Activated CD4-positive, alpha-beta T cell treated with anti-CD3 and anti-CD28 coated beads for 48 hours (primary cell): ENCODE measurements around the gene GPX7.
"Not testable (repeated sequence)": the region's sequence is repeated elsewhere in the genome, so short reads cannot be mapped to it uniquely, and the experiment has no call there.

ENCODE experiments used
- DNase-seq: peaks from one replicate; pipeline ENCODE4 v3.0.0-alpha.2; 2020

The GPX7 gene

GRCh38 chr1:52601991-52602855, at the start of gene GPX7:
Gene GPX7 (plus strand): TSS chr1:52602371. CDS start chr1:52602410, 39 bp downstream.
- peak; percentile 66 for DNase-seq

- peak; percentile 86 for DNase-seq
Measured at GRCh38 chr1:52552505-52553361, 49.4 kb upstream of the GPX7 start, which contains the start of gene TUT4. Gene TUT4 (minus strand): TSS chr1:52553092. CDS start chr1:52526280, 26,812 bp downstream.

DNA sequence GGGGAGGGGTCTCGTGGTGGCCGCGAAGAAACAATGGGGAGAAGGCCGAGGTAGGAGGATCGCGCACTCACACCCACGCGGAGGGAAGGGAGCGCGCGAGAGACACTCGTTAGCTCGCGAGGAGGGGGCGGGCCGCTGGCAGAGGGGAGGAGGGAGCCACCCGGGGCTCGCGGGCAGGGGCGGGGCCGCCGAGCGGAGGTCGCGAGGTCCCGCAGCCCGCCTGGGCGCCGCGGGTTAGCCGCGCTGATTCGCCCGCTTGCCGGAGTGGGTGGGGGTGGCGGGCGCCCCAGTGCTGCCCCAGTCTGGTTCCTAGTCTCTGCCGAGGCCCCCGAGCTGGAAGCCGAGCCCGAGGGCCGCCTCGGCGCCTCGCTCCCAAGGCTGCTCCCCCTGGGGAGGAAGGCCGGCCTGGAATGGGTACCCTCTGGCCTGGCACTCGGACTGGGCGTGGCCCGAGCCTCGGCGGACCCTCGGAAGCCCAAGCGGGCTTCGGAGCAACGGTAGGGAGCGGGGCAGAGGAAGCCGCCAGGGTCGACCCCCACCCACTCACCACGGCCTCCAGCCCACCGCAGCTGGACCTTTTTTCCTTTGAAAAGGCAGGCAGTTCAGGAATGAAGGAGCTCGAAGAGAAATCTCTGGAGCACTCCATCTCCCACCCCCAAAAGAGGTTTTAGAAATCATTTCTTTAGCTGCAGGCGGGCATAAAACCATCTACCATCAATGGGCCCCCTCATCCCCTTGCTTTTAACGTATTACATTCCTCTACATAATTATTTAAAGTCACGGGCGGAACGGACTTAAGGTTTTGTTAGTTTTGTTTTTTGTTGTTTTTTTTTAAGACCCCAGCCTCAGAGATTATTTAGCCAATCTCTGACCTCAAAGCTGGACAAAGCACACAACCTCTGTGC, 48.6 kb upstream of the GPX7 start:
- peak; percentile 94 for DNase-seq

- no peak for DNase-seq
Measured at GRCh38 chr1:52554267-52554640, 47.9 kb upstream of the GPX7 start.

GRCh38 chr1:52554756-52555155, 47.4 kb upstream of the GPX7 start:
- no peak for DNase-seq

- no peak for DNase-seq
Measured at GRCh38 chr1:52556641-52557360, 45.4 kb upstream of the GPX7 start.

GRCh38 chr1:52558941-52559340, 43.2 kb upstream of the GPX7 start:
- DNase-seq, result no peak

GRCh38 chr1:52559875-52560274, 42.3 kb upstream of the GPX7 start:
- DNase-seq, result no peak

DNA sequence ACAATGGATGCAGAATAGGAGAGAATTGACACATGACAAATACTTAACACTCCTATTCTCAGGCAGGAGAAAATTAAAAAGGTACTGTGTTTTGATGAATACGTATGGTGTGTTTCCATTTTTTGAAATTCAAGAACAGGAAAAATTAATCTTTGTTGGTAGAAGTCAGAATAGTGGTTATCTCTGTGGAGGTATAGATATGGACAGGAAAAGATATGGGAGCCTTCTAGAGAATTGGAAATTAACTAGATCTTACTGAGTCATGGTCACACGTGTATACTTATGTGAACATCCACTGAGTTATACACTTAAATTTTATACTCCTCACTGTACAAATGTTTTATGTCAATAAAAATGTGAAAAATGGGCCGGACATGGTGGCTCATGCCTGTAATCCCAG, 39.4 kb upstream of the GPX7 start:
- DNase-seq, result no peak

- DNase-seq, result no peak
Measured at GRCh38 chr1:52567943-52568342, 34.2 kb upstream of the GPX7 start.

- no peak for DNase-seq
Measured at GRCh38 chr1:52569449-52570210, 32.5 kb upstream of the GPX7 start.

DNA sequence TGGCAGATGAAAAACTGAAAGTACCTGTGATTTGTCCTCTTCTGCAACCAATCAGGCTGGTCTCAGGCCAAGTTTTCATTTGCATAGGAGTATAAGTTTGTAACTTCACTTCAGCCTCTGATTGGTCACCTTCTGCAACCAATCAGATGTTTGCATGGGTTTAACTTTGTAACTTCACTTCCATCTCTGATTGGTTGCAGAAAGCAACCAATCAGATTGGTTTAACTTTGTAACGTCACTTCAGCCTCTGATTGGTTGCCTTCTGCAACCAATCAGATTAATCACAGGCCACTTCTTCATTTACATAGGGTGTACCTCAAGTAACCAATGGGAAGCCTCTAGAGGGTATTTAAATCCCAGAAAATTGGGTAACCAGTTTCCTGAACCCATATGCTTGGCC, 30.4 kb upstream of the GPX7 start:
- DNase-seq, result peak; percentile 11

DNA sequence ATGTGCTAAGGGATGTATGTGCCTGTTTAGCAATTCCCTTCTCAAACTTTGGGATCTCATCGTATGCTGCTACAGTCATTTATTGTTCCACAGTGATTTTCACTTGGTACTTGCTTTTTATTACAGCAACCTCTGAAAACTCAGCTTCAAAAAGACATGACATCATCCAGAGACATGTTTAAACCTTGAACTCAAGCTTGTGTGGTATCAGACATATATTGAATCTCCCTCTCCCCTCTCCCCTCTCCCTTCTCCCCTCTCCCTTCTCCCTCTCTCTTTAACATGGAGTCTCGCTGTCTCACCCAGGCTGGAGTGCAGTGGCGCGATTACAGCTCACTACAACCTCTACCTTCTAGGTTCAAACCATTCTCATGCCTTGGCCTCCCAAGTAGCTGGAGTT, 29.8 kb upstream of the GPX7 start:
- DNase-seq, result no peak

- no peak for DNase-seq
Measured at GRCh38 chr1:52574594-52574993, 27.6 kb upstream of the GPX7 start.

GRCh38 chr1:52576074-52576473, 26.1 kb upstream of the GPX7 start:
- no peak for DNase-seq

- DNase-seq, result not testable (repeated sequence)
Measured at GRCh38 chr1:52578066-52578465, 24.1 kb upstream of the GPX7 start.

GRCh38 chr1:52579415-52579814, 22.8 kb upstream of the GPX7 start:
- no peak for DNase-seq

DNA sequence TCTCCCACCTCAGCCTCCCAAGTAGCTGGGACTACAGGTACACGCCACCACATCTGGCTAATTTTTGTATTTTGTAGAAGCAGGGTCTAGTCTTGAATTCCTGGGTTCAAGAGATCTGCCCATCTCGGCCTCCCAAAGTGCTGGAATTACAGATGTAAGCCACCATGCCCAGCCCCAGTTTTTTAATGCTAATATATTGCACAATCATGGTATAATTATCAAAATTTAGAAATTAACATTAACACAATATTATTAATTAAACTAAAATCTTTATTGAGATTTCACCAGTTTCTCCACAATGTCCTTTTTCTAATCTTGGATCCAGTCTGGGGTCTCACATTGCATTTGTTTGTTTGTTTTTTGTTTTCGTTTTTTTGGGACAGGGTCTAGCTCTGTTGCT, 21.9 kb upstream of the GPX7 start:
- no peak for DNase-seq

DNA sequence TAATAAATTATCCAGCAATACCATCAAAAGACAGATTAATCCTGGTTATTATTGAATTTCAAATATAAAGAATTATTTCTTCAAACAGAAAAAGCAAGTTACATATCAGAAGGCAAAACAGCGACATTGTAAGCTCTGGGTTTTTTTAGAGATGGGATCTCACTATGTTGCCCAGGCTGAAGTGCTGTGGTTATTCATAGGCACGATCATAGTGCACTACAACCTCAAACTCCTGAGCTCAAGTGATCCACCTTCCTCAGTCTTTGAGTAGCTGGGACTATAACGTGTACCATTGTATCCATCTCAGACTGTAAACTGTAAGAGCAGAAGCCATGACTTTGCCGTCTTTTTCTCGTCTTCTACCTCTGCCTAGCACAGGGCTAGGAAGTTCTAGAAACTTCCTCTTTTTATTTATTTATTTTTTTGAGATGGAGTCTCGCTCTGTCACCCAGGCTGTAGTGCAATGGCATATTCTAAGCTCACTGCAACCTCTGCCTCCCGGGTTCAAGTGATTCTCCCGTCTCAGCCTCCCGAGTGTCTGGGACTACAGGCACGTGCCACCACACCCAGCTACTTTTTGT, 20.0 kb upstream of the GPX7 start:
- no peak for DNase-seq

GRCh38 chr1:52585474-52585873, 16.7 kb upstream of the GPX7 start:
- DNase-seq, result no peak

DNA sequence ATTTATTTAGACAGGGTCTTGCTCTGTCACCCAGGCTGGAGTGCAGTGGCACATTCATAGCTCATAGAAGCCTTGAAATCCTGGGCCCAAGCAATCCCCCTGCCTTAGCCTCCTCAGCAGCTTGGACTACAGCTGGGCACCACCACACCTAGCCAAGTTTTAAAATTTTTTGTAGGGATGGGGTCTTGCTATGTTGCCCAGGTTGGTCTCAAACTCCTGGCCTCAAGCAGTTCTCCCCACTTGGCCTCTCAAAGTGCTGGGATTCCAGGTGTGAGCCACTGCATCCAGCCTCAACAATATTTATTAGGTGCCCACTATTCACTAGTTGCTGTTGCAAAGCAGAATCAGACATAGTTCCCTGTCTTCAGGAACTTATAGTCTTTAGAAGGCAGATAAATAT, 14.1 kb upstream of the GPX7 start:
- DNase-seq, result no peak
